OCI-LY3 (cell line): ENCODE data around the gene NT5DC3.

Experiments
- EZH2phosphoT487 ChIP-seq: fragments of 200-600 bp; shearing (Covaris generic); IDR thresholded peaks from 2 replicates; pipeline ENCODE4 v1.6.1; 2018; ENCODE audit warnings: antibody characterized with exemption, mixed run types, low read depth
- TF ChIP-seq, protein P1 (sequence below): fragments of 200-600, 300-600 bp; sonication (generic); IDR thresholded peaks from 2 replicates; pipeline ENCODE4 v1.5.1; 2014; ENCODE audit warnings: antibody characterized with exemption, low read length, low read depth

DNA sequence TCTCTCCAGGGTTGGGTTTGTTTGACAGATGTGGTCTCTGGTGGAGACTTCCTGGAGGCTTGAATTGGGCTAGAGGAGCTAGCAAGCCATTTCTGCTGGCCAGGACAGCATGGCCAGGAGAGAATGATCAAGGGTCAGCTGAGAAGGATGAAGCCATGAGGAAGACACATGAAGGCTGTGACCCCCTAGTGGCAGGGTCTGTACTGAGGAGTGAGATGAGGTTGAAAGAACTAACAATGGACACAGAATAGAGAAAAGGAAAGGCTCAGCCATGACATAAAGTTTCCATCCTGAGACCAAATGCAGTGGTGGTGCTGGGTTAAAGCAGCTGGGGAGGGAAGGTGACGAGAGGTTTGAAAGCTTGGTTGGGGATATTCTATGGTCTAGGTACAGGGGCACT is 89.9 kb downstream of the NT5DC3 start:
- TF ChIP-seq, protein P1, sequence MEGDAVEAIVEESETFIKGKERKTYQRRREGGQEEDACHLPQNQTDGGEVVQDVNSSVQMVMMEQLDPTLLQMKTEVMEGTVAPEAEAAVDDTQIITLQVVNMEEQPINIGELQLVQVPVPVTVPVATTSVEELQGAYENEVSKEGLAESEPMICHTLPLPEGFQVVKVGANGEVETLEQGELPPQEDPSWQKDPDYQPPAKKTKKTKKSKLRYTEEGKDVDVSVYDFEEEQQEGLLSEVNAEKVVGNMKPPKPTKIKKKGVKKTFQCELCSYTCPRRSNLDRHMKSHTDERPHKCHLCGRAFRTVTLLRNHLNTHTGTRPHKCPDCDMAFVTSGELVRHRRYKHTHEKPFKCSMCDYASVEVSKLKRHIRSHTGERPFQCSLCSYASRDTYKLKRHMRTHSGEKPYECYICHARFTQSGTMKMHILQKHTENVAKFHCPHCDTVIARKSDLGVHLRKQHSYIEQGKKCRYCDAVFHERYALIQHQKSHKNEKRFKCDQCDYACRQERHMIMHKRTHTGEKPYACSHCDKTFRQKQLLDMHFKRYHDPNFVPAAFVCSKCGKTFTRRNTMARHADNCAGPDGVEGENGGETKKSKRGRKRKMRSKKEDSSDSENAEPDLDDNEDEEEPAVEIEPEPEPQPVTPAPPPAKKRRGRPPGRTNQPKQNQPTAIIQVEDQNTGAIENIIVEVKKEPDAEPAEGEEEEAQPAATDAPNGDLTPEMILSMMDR: peak; percentile 37
- TF ChIP-seq EZH2phosphoT487: no peak
